Upper lobe of left lung (tissue), 6 donors: ENCODE results near the gene BCL7C. TPM values are rescaled to one million over a fixed set of nuclear protein-coding genes. Genes with fewer than 3 reads are reported as not detected.
"Not testable (repeated sequence)": the region's sequence is repeated elsewhere in the genome, so short reads cannot be mapped to it uniquely, and the experiment has no call there.

Experiments used
- ATAC-seq, 2 donors: fragments of 200-7000 bp; cut with Tn5 transposase; one replicate each; pipeline ENCODE4 v1.9.1; 2022; ENCODE audit warnings: mild to moderate bottlenecking in 2 of 2, moderate library complexity in 2 of 2; ENCODE audit not compliant: low FRiP score in 2 of 2
- DNase-seq, 2 donors: peaks; one replicate each; pipeline ENCODE4 v3.0.0-alpha.2; 2019 to 2020
- H3K27ac ChIP-seq, 4 donors: fragments of 200-600 bp; sonication (generic); one replicate each; pipeline ENCODE4 v1.5.1; 2016 to 2019
- H3K27me3 ChIP-seq, 4 donors: fragments of 200-600 bp; sonication (generic); one replicate each; pipeline ENCODE4 v1.5.1; 2017 to 2019
- H3K36me3 ChIP-seq, 4 donors: fragments of 200-600 bp; sonication (generic); one replicate each; pipeline ENCODE4 v1.5.1; 2016 to 2019
- H3K4me1 ChIP-seq, 4 donors: fragments of 200-600 bp; sonication (generic); one replicate each; pipeline ENCODE4 v1.5.1; 2018 to 2019
- H3K4me3 ChIP-seq, 4 donors: fragments of 200-600 bp; sonication (generic); one replicate each; pipeline ENCODE4 v1.5.1; 2017 to 2019; ENCODE audit warnings: mild to moderate bottlenecking in 2 of 4, moderate library complexity in 1 of 4
- H3K9me3 ChIP-seq, 4 donors: fragments of 200-600 bp; sonication (generic); one replicate each; pipeline ENCODE4 v1.5.1; 2018 to 2019
- CTCF ChIP-seq, 6 experiments: fragments of 450-650 bp in 4 of 6; fragments of 200-600 bp in 2 of 6; sonication (generic) in 2 of 6; IDR thresholded peaks; one replicate each; pipeline ENCODE4 v1.5.1; 2016 to 2019; ENCODE audit warnings: antibody characterized with exemption in 6 of 6
- EP300 ChIP-seq, 4 donors: sonication (generic); formaldehyde crosslinking; IDR thresholded peaks; one replicate each; pipeline ENCODE4 v1.5.1; 2017; ENCODE audit warnings: antibody characterized with exemption in 4 of 4, control low read depth in 2 of 4
- POLR2A ChIP-seq, 4 donors: fragments of 450-650 bp; IDR thresholded peaks; one replicate each; pipeline ENCODE4 v1.5.1; 2016 to 2017; ENCODE audit warnings: antibody characterized with exemption in 4 of 4, mild to moderate bottlenecking in 2 of 4
- POLR2AphosphoS5 ChIP-seq, 2 donors: sonication (generic); formaldehyde crosslinking; IDR thresholded peaks; one replicate each; pipeline ENCODE4 v1.5.1; 2017; ENCODE audit warnings: antibody characterized with exemption in 2 of 2
- WGBS, 2 donors: methylation state at CpG; one replicate each; pipeline ENCODE4 v1.1.5; 2017 to 2018; 5-methylcytosine and 5-hydroxymethylcytosine counted together
- total RNA-seq, 6 donors: library from RNA; depleted of rRNA in 4 of 6; stranded (reverse); fragments of >200 nt in 4 of 6; gene quantifications; one replicate each; pipeline versions ENCODE4 v1.1.0 to v1.2.1, GENCODE V29; 2016 to 2021
- donor health status: DM: no; HTN: no; CAD: no; lungs with moderate emphysema.
- donor health status: DM: no; HTN: yes; CAD: no; lungs with severe emphysema.

Gene BCL7C
- total RNA-seq, 6 donors from 2014 or later: 15.7 to 32.8 (median 28.2) TPM

DNA sequence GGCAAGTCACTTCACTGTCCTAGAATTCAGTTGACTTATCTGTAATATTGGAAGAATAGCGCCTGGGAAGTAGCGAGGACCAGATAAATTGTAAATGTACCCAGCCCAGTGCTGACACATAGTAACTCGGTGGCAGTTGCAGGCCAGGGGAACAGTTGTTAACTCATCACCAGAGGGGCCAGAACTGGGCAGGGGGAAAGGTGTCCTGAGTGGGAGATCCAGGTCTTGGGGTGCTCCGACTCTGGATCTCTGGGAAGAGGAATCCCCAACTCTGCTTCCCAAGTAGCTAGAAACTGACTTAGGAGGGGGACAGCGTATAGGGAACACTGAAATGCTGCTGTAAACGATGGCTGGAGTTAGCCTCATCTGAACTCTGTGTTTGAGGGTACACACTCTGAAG lies 23.0 kb downstream of the BCL7C start:
- Histone ChIP-seq H3K27ac (no peak overlapping the region), H3K9me3 (no peaks in the 10 kb centered on the region), H3K4me3 (no peak overlapping the region), H3K36me3 (peaks cover 0 to 4% (median 0%) of the 10 kb centered on the region in 4 donors), H3K27me3 (no peaks in the 10 kb centered on the region), H3K4me1 (peaks cover under 1 to 10% (median 8%) of the 10 kb centered on the region in 4 donors)
- WGBS, 2 donors: 92 to 94% methylated on average over 6 of the region's 6 CpGs
- TF ChIP-seq CTCF (IDR thresholded peaks at IDR 0.05) (no peak), POLR2AphosphoS5 (IDR thresholded peaks at IDR 0.05) (no peak)
- DNase-seq (no peak), ATAC-seq (no peak)

GRCh38 chr16:30867747-30868146 lies 26.1 kb downstream of the BCL7C start:
- Histone ChIP-seq H3K9me3 (no peaks in the 10 kb centered on the region), H3K4me1 (no peaks in the 10 kb centered on the region), H3K27ac (no peak overlapping the region), H3K36me3 (peaks cover 0 to 4% (median 0%) of the 10 kb centered on the region in 4 donors), H3K4me3 (no peak overlapping the region), H3K27me3 (no peaks in the 10 kb centered on the region)
- 92 to 96% methylated on average over 5 of the region's 5 CpGs for WGBS, 2 donors
- no peak for DNase-seq
- ATAC-seq: no peak
- no peak for TF ChIP-seq EP300 (IDR thresholded peaks at IDR 0.05)
- TF ChIP-seq POLR2AphosphoS5 (IDR thresholded peaks at IDR 0.05): no peak

- Histone ChIP-seq H3K4me1 (no peaks in the 10 kb centered on the region), H3K36me3 (no peaks in the 10 kb centered on the region), H3K27me3 (no peaks in the 10 kb centered on the region), H3K9me3 (no peaks in the 10 kb centered on the region), H3K4me3 (no peak overlapping the region), H3K27ac (no peak overlapping the region)
- TF ChIP-seq POLR2AphosphoS5 (IDR thresholded peaks at IDR 0.05) (no peak), POLR2A (IDR thresholded peaks at IDR 0.05) (no peak), EP300 (IDR thresholded peaks at IDR 0.05) (no peak), CTCF (IDR thresholded peaks at IDR 0.05) (no peak)
- DNase-seq: no peak
- WGBS, 2 donors: 78 to 79% methylated on average over 6 of the region's 6 CpGs
- ATAC-seq: no peak
These were observed 27.8 kb downstream of the BCL7C start for GRCh38 chr16:30866031-30866430.

GRCh38 chr16:30863178-30863577 lies 30.7 kb downstream of the BCL7C start:
- not testable (repeated sequence) for DNase-seq, ATAC-seq, H3K36me3 ChIP-seq, H3K27ac ChIP-seq, H3K27me3 ChIP-seq, H3K4me1 ChIP-seq, H3K9me3 ChIP-seq, H3K4me3 ChIP-seq
- WGBS, 2 donors: 92 to 93% methylated on average over 3 of the region's 3 CpGs

DNA sequence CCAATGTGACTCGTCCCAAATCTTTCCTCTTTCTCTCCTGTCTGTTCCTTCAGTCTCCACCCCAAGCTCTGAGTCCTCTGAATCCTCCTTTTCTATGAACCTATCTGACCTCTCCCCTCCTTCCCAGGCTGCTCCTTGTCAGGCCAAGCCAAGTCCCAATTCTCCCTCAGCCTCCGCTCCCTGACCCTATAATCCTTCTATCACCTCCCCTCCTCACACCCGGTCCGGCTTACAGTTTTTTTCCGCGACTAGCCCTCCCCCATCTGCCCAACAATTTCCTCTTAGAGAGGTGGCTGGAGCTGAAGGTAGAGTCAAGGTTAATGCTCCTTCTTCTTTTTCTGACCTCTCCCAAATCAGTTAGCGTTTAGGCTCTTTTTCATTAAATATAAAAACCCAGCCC lies 33.1 kb downstream of the BCL7C start:
- not testable (repeated sequence) for H3K9me3 ChIP-seq, H3K4me3 ChIP-seq, H3K36me3 ChIP-seq, DNase-seq, H3K4me1 ChIP-seq, H3K27ac ChIP-seq, ATAC-seq, H3K27me3 ChIP-seq
- WGBS, 2 donors: 87 to 92% methylated on average over 7 of the region's 7 CpGs

GRCh38 chr16:30858829-30859423 lies 35.0 kb downstream of the BCL7C start:
- WGBS, 2 donors: 74 to 77% methylated on average over 4 of the region's 4 CpGs
- DNase-seq (no peak), ATAC-seq (no peak)

More at GRCh38 chr16:30858829-30859423, 35.0 kb downstream of the BCL7C start:
- no peak for TF ChIP-seq CTCF (IDR thresholded peaks at IDR 0.05)
- TF ChIP-seq POLR2AphosphoS5 (IDR thresholded peaks at IDR 0.05): no peak
- TF ChIP-seq EP300 (IDR thresholded peaks at IDR 0.05): no peak
- TF ChIP-seq POLR2A (IDR thresholded peaks at IDR 0.05): no peak
- Histone ChIP-seq H3K9me3 (no peaks in the 10 kb centered on the region), H3K27me3 (no peaks in the 10 kb centered on the region), H3K27ac (no peak overlapping the region), H3K4me1 (no peaks in the 10 kb centered on the region), H3K4me3 (no peak overlapping the region), H3K36me3 (peaks cover 0 to 8% (median 0%) of the 10 kb centered on the region in 4 donors)
